Endothelial cell of umbilical vein (primary cell): ENCODE measurements around the gene KDM4B. TPM values are rescaled to one million over a fixed set of nuclear protein-coding genes. Genes with fewer than 3 reads are reported as not detected.

Experiments used
- BruUV-seq: library from RNA; stranded (reverse); fragments of 400-500 nt; replicated peaks from 2 replicates; lab custom pipeline; 2021; lab: Mats Ljungman, UMichigan
- CTCF ChIA-PET: fragments of 300-600, 350-600 bp; sonication (Branson Sonifier 250); formaldehyde crosslinking; loops from one replicate; lab custom pipeline; 2021; ENCODE audit warnings: antibody characterized with exemption, inconsistent platforms; lab: Charles Lee
- POLR2A ChIA-PET: fragments of 300-600, 350-600 bp; sonication (Branson Sonifier 250); formaldehyde crosslinking; loops from one replicate; lab custom pipeline; 2021; ENCODE audit warnings: antibody characterized with exemption, inconsistent platforms; lab: Charles Lee
- DNase-seq: peaks from one replicate; pipeline ENCODE4 v3.0.0-alpha.2; 2011; ENCODE audit warnings: low read depth, low spot score
- FAIRE-seq: peaks from 2 replicates; lab custom pipeline; 2011; peaks lifted over from hg19 to GRCh38; lab: Jason Lieb, UNC
- H2AFZ ChIP-seq: 2 replicates; pipeline ENCODE4 v1.6.0; 2012; ENCODE audit warnings: low read depth, low read length, control low read depth, inconsistent platforms
- H3K27ac ChIP-seq: 2 replicates; pipeline ENCODE4 v1.5.1; 2011; ENCODE audit warnings: low read depth, mild to moderate bottlenecking, control low read depth, low read length, moderate library complexity; ENCODE audit not compliant: insufficient read depth
- H3K27me3 ChIP-seq, 2 experiments: 2 replicates each; pipeline versions ENCODE4 v1.6.0 to v1.6.1; 2011; ENCODE audit warnings: low read length in 2 of 2, mixed read lengths in 1 of 2; ENCODE audit not compliant: control insufficient read depth in 2 of 2, insufficient read depth in 2 of 2
- H3K36me3 ChIP-seq, 2 experiments: 2 replicates in 1 of 2; 3 replicates in 1 of 2; pipeline ENCODE4 v1.5.1; 2011; ENCODE audit warnings: low read length in 2 of 2, mild to moderate bottlenecking in 1 of 2, moderate library complexity in 1 of 2; ENCODE audit not compliant: control insufficient read depth in 2 of 2, insufficient read depth in 2 of 2; ENCODE audit errors: extremely low read depth in 1 of 2
- H3K4me1 ChIP-seq: 3 replicates; pipeline ENCODE4 v1.5.1; 2011; ENCODE audit warnings: mild to moderate bottlenecking, low read length; ENCODE audit not compliant: control insufficient read depth, insufficient read depth; ENCODE audit errors: extremely low read depth
- H3K4me2 ChIP-seq: 2 replicates; pipeline ENCODE4 v1.6.1; 2011; ENCODE audit warnings: low read length, control low read depth, mixed read lengths; ENCODE audit not compliant: insufficient read depth
- H3K4me3 ChIP-seq, 3 experiments: fragments of 200-600 bp in 1 of 3; sonication (generic), shearing (Covaris generic) in 1 of 3; replicated peaks in 1 of 3; 2 replicates each; pipeline ENCODE4 v1.5.1; 2011 to 2016; ENCODE audit warnings: control low read depth in 3 of 3, low read length in 3 of 3, mild to moderate bottlenecking in 2 of 3, inconsistent platforms in 1 of 3, low read depth in 1 of 3, moderate library complexity in 1 of 3; ENCODE audit not compliant: insufficient read depth in 1 of 3
- H3K79me2 ChIP-seq: 2 replicates; pipeline ENCODE4 v1.6.0; 2012; ENCODE audit warnings: low read length, inconsistent platforms; ENCODE audit not compliant: control insufficient read depth, insufficient read depth
- H3K9ac ChIP-seq: replicated peaks from 2 replicates; pipeline ENCODE3; 2011; ENCODE audit warnings: low read length, control low read depth; ENCODE audit not compliant: insufficient read depth; ENCODE audit errors: extremely low read depth
- H3K9me1 ChIP-seq: replicated peaks from 3 replicates; pipeline ENCODE4 v1.6.0; 2011; ENCODE audit warnings: mild to moderate bottlenecking, low read length; ENCODE audit not compliant: control insufficient read depth, insufficient read depth; ENCODE audit errors: extremely low read depth
- H3K9me3 ChIP-seq: replicated peaks from 2 replicates; pipeline ENCODE4 v1.5.1; 2012; ENCODE audit warnings: low read length, inconsistent platforms; ENCODE audit not compliant: control insufficient read depth, insufficient read depth
- H4K20me1 ChIP-seq: replicated peaks from 2 replicates; pipeline ENCODE3; 2011; ENCODE audit warnings: mild to moderate bottlenecking, low read length; ENCODE audit not compliant: control insufficient read depth, insufficient read depth; ENCODE audit errors: extremely low read depth
- CTCF ChIP-seq, 2 donors: IDR thresholded peaks; 1 replicate in 1 of 2; 2 replicates in 1 of 2; pipeline ENCODE4 v1.5.1; 2011; ENCODE audit warnings: low read length in 2 of 2, mild to moderate bottlenecking in 2 of 2, moderate library complexity in 2 of 2, control low read depth in 1 of 2, inconsistent platforms in 1 of 2, low read depth in 1 of 2; ENCODE audit not compliant: insufficient read depth in 1 of 2; ENCODE audit errors: extremely low read depth in 1 of 2
- EZH2 ChIP-seq: IDR thresholded peaks from 2 replicates; pipeline ENCODE4 v1.6.1; 2012; ENCODE audit warnings: borderline replicate concordance, low read depth, mild to moderate bottlenecking, moderate library complexity, low read length, inconsistent platforms; ENCODE audit not compliant: severe bottlenecking
- FOS ChIP-seq: IDR thresholded peaks from 2 replicates; pipeline ENCODE4 v1.6.1; 2011; ENCODE audit warnings: mild to moderate bottlenecking, low read length, moderate library complexity, borderline replicate concordance; ENCODE audit not compliant: insufficient read depth
- GATA2 ChIP-seq: IDR thresholded peaks from 2 replicates; pipeline ENCODE4 v1.7.0; 2011; ENCODE audit warnings: low read depth, mild to moderate bottlenecking, moderate library complexity, mixed read lengths, low read length; ENCODE audit not compliant: insufficient read length, insufficient read depth
- JUN ChIP-seq: IDR thresholded peaks from 2 replicates; pipeline ENCODE4 v1.6.1; 2011; ENCODE audit warnings: borderline replicate concordance, low read depth; ENCODE audit not compliant: insufficient read length, insufficient read depth
- MAX ChIP-seq: IDR thresholded peaks from 2 replicates; pipeline ENCODE4 v1.6.1; 2011; ENCODE audit not compliant: insufficient read depth, insufficient read length
- MYC ChIP-seq: IDR thresholded peaks from one replicate; pipeline ENCODE4 v1.6.1; 2011; ENCODE audit warnings: mild to moderate bottlenecking, low read depth, low read length
- POLR2A ChIP-seq: IDR thresholded peaks from 2 replicates; pipeline ENCODE4 v1.6.1; 2012; ENCODE audit warnings: low read depth, mild to moderate bottlenecking, control low read depth, low read length
- POLR2AphosphoS5 ChIP-seq: IDR thresholded peaks from 2 replicates; pipeline ENCODE4 v1.6.1; 2012; ENCODE audit warnings: low read depth, mild to moderate bottlenecking, control low read depth, low read length, moderate library complexity; ENCODE audit not compliant: insufficient read depth
- dilution Hi-C: fragments of 300-500 bp; cut with MboI; formaldehyde crosslinking; loops from one replicate; pipeline ENCODE4 v1.15.0; 2019; ENCODE audit warnings: low sequenced_read_pairs; ENCODE audit not compliant: extremely low pct_ligation_motif_present
- intact Hi-C: fragments of 100-400 bp; cut with micrococcal nuclease; formaldehyde crosslinking; loops from one replicate; pipeline ENCODE4 v1.10.0; 2022
- polyA plus RNA-seq, 4 experiments: library from polyadenylated mRNA; depleted of rRNA in 3 of 4; stranded (reverse) in 3 of 4; unstranded in 1 of 4; fragments of >200 nt; gene quantifications; 2 replicates each; pipeline versions ENCODE4 v1.2.1 to v1.2.3, GENCODE V29; 2011 to 2012; ENCODE audit warnings: missing spikeins in 1 of 4
- total RNA-seq: library from RNA; stranded (reverse); gene quantifications from 2 replicates; pipeline ENCODE4 v1.2.3, GENCODE V29; 2021

Gene KDM4B
- total and polyA plus RNA-seq, 2 donors (not counting 3 experiments of a cell fraction or from before 2014, with no cell fraction given): 12.4 to 37.2 TPM

DNA sequence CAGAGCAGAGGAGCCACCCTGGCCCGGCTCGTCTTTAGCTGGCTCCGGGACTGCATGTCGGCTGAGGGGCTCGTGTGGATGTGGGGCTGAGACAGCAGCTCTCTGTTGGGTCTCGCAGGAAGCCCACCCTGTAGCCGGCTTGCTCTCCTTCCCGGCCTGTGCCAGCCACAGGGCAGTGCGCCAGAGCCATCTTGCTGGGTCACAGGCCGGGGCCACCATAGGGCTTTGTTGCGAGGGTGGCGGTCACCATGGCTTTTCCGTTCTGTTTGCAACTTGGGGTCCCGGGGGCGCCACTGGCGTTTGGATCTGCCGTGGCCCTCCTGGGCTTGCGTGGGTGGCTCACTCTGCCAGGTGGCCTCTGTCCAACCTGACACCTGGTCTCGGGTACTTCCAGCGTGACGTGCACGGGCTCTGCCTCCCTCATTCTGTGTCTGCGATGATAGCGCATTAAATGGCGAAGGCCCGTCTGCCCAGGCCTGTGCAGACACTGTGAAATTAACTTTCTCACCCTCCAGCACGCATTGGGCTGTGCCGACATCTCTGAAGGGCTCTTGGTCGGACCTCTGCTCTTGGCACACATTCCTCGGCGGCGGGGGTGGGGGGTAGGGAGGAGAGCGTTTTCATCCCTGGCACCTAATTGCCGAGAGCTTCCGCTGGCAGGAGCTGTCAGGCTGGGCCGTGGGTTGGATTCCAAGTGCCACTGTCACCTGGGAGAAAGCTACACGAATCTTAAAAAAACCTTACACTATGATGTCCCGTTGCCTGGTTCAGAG lies 95.1 kb downstream of the KDM4B start:
- no peaks in the 10 kb centered on the region for H3K9me3 ChIP-seq
- no peak for DNase-seq
- H3K4me2 ChIP-seq: no peak overlapping the region
- CTCF ChIA-PET: interaction anchor here (0.5 to 0.7 kb wide), 2 partner anchors 15 to 83 kb away, joined by 3 to 4 read pairs; no protein-coding TSS in a partner anchor
- H3K9me1 ChIP-seq: no peaks in the 10 kb centered on the region
- no peak for TF ChIP-seq POLR2AphosphoS5
- no peak for TF ChIP-seq GATA2
- TF ChIP-seq FOS: no peak
- no peak for TF ChIP-seq MYC
- TF ChIP-seq POLR2A: no peak
- no peak for TF ChIP-seq JUN
- TF ChIP-seq EZH2: no peak
- no peak for TF ChIP-seq CTCF (IDR thresholded peaks at IDR 0.05; ENCODE audit: extremely low read depth in 1 of 2, insufficient read depth in 1 of 2, low read depth in 1 of 2, low read length in 2 of 2)
- TF ChIP-seq MAX: no peak
- no peak for FAIRE-seq
- no peaks in the 10 kb centered on the region for H3K4me1 ChIP-seq
- no peak overlapping the region for H3K4me3 ChIP-seq
- no peaks in the 10 kb centered on the region for H4K20me1 ChIP-seq
- dilution Hi-C loops: no loop called here
- H3K27me3 ChIP-seq: no peaks in the 10 kb centered on the region
- intact Hi-C loops: no loop called here
- no peak overlapping the region for H2AFZ ChIP-seq
- H3K9ac ChIP-seq: no peak overlapping the region
- no peaks in the 10 kb centered on the region for H3K79me2 ChIP-seq
- H3K36me3 ChIP-seq: peaks cover 0 to 6% of the 10 kb centered on the region in 2 experiments
- BruUV-seq: no TSS peak
- POLR2A ChIA-PET: no interaction called here
- no peak overlapping the region for H3K27ac ChIP-seq
